H9 (cell line): ENCODE data around the gene SMARCC2. TPM values are rescaled to one million over a fixed set of nuclear protein-coding genes. Genes with fewer than 3 reads are reported as not detected.

Experiments used
- DNase-seq: peaks from one replicate; pipeline ENCODE4 v3.0.0-alpha.2; 2017
- H2AFZ ChIP-seq: one replicate; pipeline ENCODE4 v1.6.1; 2013; ENCODE audit warnings: mild to moderate bottlenecking, low read length, control low read depth, moderate library complexity
- H2AK5ac ChIP-seq: 2 replicates; pipeline ENCODE4 v1.6.1; 2013; ENCODE audit warnings: low read length, control low read depth, mixed read lengths; ENCODE audit not compliant: insufficient read length
- H2BK120ac ChIP-seq: one replicate; pipeline ENCODE4 v1.6.1; 2013; ENCODE audit warnings: low read depth, mild to moderate bottlenecking, low read length, control low read depth, inconsistent platforms; ENCODE audit not compliant: poor library complexity, severe bottlenecking
- H2BK12ac ChIP-seq: 2 replicates; pipeline ENCODE4 v1.6.1; 2013; ENCODE audit warnings: low read length, control low read depth, mixed read lengths, low read depth; ENCODE audit not compliant: insufficient read length
- H2BK15ac ChIP-seq: 2 replicates; pipeline ENCODE4 v1.6.1; 2013; ENCODE audit warnings: low read depth, low read length, control low read depth
- H2BK20ac ChIP-seq: one replicate; pipeline ENCODE4 v1.6.1; 2013; ENCODE audit warnings: low read depth, mild to moderate bottlenecking, low read length, control low read depth, inconsistent platforms; ENCODE audit not compliant: poor library complexity, severe bottlenecking
- H2BK5ac ChIP-seq: 2 replicates; pipeline ENCODE4 v1.6.1; 2013; ENCODE audit warnings: low read length, control low read depth, mixed read lengths; ENCODE audit not compliant: insufficient read length
- H3K14ac ChIP-seq: 2 replicates; pipeline ENCODE4 v1.6.1; 2013; ENCODE audit warnings: low read length, control low read depth; ENCODE audit not compliant: insufficient read depth
- H3K18ac ChIP-seq: 2 replicates; pipeline ENCODE4 v1.6.1; 2013; ENCODE audit warnings: low read depth, mild to moderate bottlenecking, mixed read lengths, low read length, control low read depth; ENCODE audit not compliant: insufficient read length
- H3K23ac ChIP-seq: 2 replicates; pipeline ENCODE4 v1.6.1; 2013; ENCODE audit warnings: low read length, control low read depth, mixed read lengths, low read depth; ENCODE audit not compliant: insufficient read length
- H3K23me2 ChIP-seq: 2 replicates; pipeline ENCODE4 v1.6.1; 2013; ENCODE audit warnings: low read depth, mild to moderate bottlenecking, mixed read lengths, low read length, control low read depth; ENCODE audit not compliant: insufficient read length, poor library complexity, severe bottlenecking
- H3K27ac ChIP-seq: 2 replicates; pipeline ENCODE4 v1.5.1; 2013; ENCODE audit warnings: low read length, control low read depth, mixed read lengths, low read depth; ENCODE audit not compliant: insufficient read length
- H3K27me3 ChIP-seq: 2 replicates; pipeline ENCODE4 v1.6.1; 2013; ENCODE audit warnings: low read length, control low read depth, inconsistent platforms; ENCODE audit not compliant: insufficient read depth
- H3K4ac ChIP-seq: 2 replicates; pipeline ENCODE4 v1.6.1; 2013; ENCODE audit warnings: low read depth, mild to moderate bottlenecking, control low read depth, inconsistent platforms, low read length, moderate library complexity
- H3K4me1 ChIP-seq: 2 replicates; pipeline ENCODE4 v1.6.1; 2013; ENCODE audit warnings: low read length, control low read depth, inconsistent platforms; ENCODE audit not compliant: insufficient read depth
- H3K4me2 ChIP-seq: 2 replicates; pipeline ENCODE4 v1.6.1; 2013; ENCODE audit warnings: low read length, control low read depth, mixed read lengths; ENCODE audit not compliant: insufficient read length, insufficient read depth
- H3K56ac ChIP-seq: 2 replicates; pipeline ENCODE4 v1.6.1; 2013; ENCODE audit warnings: low read depth, mild to moderate bottlenecking, mixed read lengths, low read length, control low read depth; ENCODE audit not compliant: insufficient read length
- H3K79me1 ChIP-seq: 2 replicates; pipeline ENCODE4 v1.6.1; 2013; ENCODE audit warnings: low read depth, mild to moderate bottlenecking, moderate library complexity, low read length, control low read depth, inconsistent platforms; ENCODE audit not compliant: insufficient read depth, poor library complexity, severe bottlenecking
- H3K79me2 ChIP-seq: 2 replicates; pipeline ENCODE4 v1.6.1; 2013; ENCODE audit warnings: low read length, control low read depth, inconsistent platforms; ENCODE audit not compliant: insufficient read depth
- H3K9ac ChIP-seq: 2 replicates; pipeline ENCODE4 v1.6.1; 2013; ENCODE audit warnings: low read length, control low read depth, mixed read lengths; ENCODE audit not compliant: insufficient read length; ENCODE audit errors: extremely low read depth
- H3K9me3 ChIP-seq: one replicate; pipeline ENCODE4 v1.6.1; 2013; ENCODE audit warnings: low read depth, low read length, inconsistent platforms; ENCODE audit not compliant: control insufficient read depth
- H3T11ph ChIP-seq: one replicate; pipeline ENCODE4 v1.6.1; 2013; ENCODE audit warnings: mild to moderate bottlenecking, low read length, control low read depth, inconsistent platforms
- H4K20me1 ChIP-seq: one replicate; pipeline ENCODE4 v1.6.1; 2013; ENCODE audit not compliant: control insufficient read depth, insufficient read length, insufficient read depth
- H4K5ac ChIP-seq: 2 replicates; pipeline ENCODE4 v1.6.1; 2013; ENCODE audit warnings: low read depth, mild to moderate bottlenecking, mixed read lengths, low read length, control low read depth; ENCODE audit not compliant: insufficient read length
- H4K8ac ChIP-seq: replicated peaks from 2 replicates; pipeline ENCODE4 v1.6.1; 2013; ENCODE audit warnings: low read length, control low read depth, mixed read lengths, low read depth; ENCODE audit not compliant: insufficient read length
- H4K91ac ChIP-seq: 2 replicates; pipeline ENCODE4 v1.6.1; 2013; ENCODE audit warnings: low read depth, mild to moderate bottlenecking, moderate library complexity, mixed read lengths, low read length, control low read depth; ENCODE audit not compliant: insufficient read length
- H3K27ac Mint-ChIP-seq, 3 experiments: 2 replicates in 2 of 3; 3 replicates in 1 of 3; pipeline ENCODE4 v1.8.0; 2020 to 2021; ENCODE audit warnings: mixed read lengths in 3 of 3, mild to moderate bottlenecking in 1 of 3, moderate library complexity in 1 of 3
- H3K27me3 Mint-ChIP-seq: 2 replicates; pipeline ENCODE4 v1.8.0; 2021; ENCODE audit warnings: low read depth, mild to moderate bottlenecking, moderate library complexity, mixed read lengths
- H3K36me3 Mint-ChIP-seq, 3 experiments: 2 replicates in 2 of 3; 3 replicates in 1 of 3; pipeline ENCODE4 v1.8.0; 2020 to 2021; ENCODE audit warnings: low read depth in 3 of 3, mixed read lengths in 3 of 3; ENCODE audit not compliant: insufficient read depth in 1 of 3
- H3K4me1 Mint-ChIP-seq, 2 experiments: 2 replicates each; pipeline ENCODE4 v1.8.0; 2020; ENCODE audit warnings: mixed read lengths in 2 of 2
- H3K4me3 Mint-ChIP-seq, 2 experiments: 2 replicates in 1 of 2; 3 replicates in 1 of 2; pipeline ENCODE4 v1.8.0; 2020 to 2021; ENCODE audit warnings: mild to moderate bottlenecking in 2 of 2, mixed read lengths in 2 of 2, moderate library complexity in 1 of 2
- H3K9me3 Mint-ChIP-seq, 2 experiments: 2 replicates in 1 of 2; 3 replicates in 1 of 2; pipeline ENCODE4 v1.8.0; 2020; ENCODE audit warnings: mild to moderate bottlenecking in 2 of 2, mixed read lengths in 2 of 2, moderate library complexity in 1 of 2
- CTCF ChIP-seq: fragments of 200-600 bp; sonication (generic); conservative IDR thresholded peaks from 3 replicates; pipeline ENCODE4 v1.8.0; 2021; ENCODE audit warnings: antibody characterized with exemption, mild to moderate bottlenecking
- total RNA-seq: library from RNA; stranded (reverse); gene quantifications from 2 replicates; pipeline ENCODE4 v1.2.1, GENCODE V29; 2021

Gene SMARCC2
- total RNA-seq, 1 experiment from 2014 or later: 86.9 TPM

GRCh38 chr12:56205445-56205844, 16.2 kb upstream of the SMARCC2 start:
- no peak overlapping the region for H2BK20ac ChIP-seq
- peaks cover 30 to 60% (median 49%) of the 10 kb centered on the region in 3 experiments; a peak in 6 of 7 replicates for H3K36me3 Mint-ChIP-seq

More at GRCh38 chr12:56205445-56205844, 16.2 kb upstream of the SMARCC2 start:
- no peak overlapping the region for H3K14ac ChIP-seq
- no peak overlapping the region for H3K4me2 ChIP-seq
- no peaks in the 10 kb centered on the region for H3K9me3 Mint-ChIP-seq
- H3K23me2 ChIP-seq: no peaks in the 10 kb centered on the region
- no peak overlapping the region for H3K27ac ChIP-seq
- H3K79me2 ChIP-seq: no peaks in the 10 kb centered on the region
- H3K9me3 ChIP-seq: no peaks in the 10 kb centered on the region
- no peak overlapping the region for H4K8ac ChIP-seq
- H2BK5ac ChIP-seq: no peak overlapping the region
- no peak overlapping the region for H2BK12ac ChIP-seq
- DNase-seq: no peak
- H3T11ph ChIP-seq: no peak overlapping the region
- no peaks in the 10 kb centered on the region for H3K4me1 ChIP-seq
- no peak overlapping the region for H3K4ac ChIP-seq
- no peaks in the 10 kb centered on the region for H3K27me3 ChIP-seq
- no peaks in the 10 kb centered on the region for H3K27me3 Mint-ChIP-seq
- H3K79me1 ChIP-seq: no peaks in the 10 kb centered on the region
- H3K9ac ChIP-seq: no peak overlapping the region
- no peak overlapping the region for H2AK5ac ChIP-seq
- no peak overlapping the region for H3K56ac ChIP-seq
- no peaks in the 10 kb centered on the region for H4K20me1 ChIP-seq
- H3K4me1 Mint-ChIP-seq: no peaks in the 10 kb centered on the region
- H3K23ac ChIP-seq: no peak overlapping the region
- H2AFZ ChIP-seq: no peak overlapping the region
- H3K27ac Mint-ChIP-seq: no peak overlapping the region
- H4K91ac ChIP-seq: no peak overlapping the region
- TF ChIP-seq CTCF: no peak
- H3K4me3 Mint-ChIP-seq: no peak overlapping the region
- H2BK120ac ChIP-seq: no peak overlapping the region
- no peak overlapping the region for H4K5ac ChIP-seq
- no peak overlapping the region for H2BK15ac ChIP-seq
- no peak overlapping the region for H3K18ac ChIP-seq
